Right renal cortex interstitium (tissue), 3 donors: ENCODE measurements around the gene TENM3. TPM values are rescaled to one million over a fixed set of nuclear protein-coding genes. Genes with fewer than 3 reads are reported as not detected.
"Not testable (repeated sequence)": the region's sequence is repeated elsewhere in the genome, so short reads cannot be mapped to it uniquely, and the experiment has no call there.

ENCODE experiments used
- DNase-seq, 3 donors: peaks; one replicate each; pipeline ENCODE4 v3.0.0-alpha.2; 2013; ENCODE audit warnings: low read depth in 3 of 3, low spot score in 2 of 3
- polyA plus RNA-seq, 3 donors: library from polyadenylated mRNA; unstranded; fragments of 120-200 nt; gene quantifications; one replicate each; pipeline ENCODE4 v1.2.1, GENCODE V29; 2013; ENCODE audit not compliant: insufficient read length in 3 of 3

Gene TENM3
- polyA plus RNA-seq, 3 donors = 16.0 to 18.1 (median 17.7) TPM

GRCh38 chr4:182225257-182225852 is 17.8 kb upstream of the TENM3 start:
- no peak for DNase-seq

- DNase-seq = no peak
Measured at GRCh38 chr4:182227611-182228010, 15.6 kb upstream of the TENM3 start.

GRCh38 chr4:182228991-182229577 is 14.1 kb upstream of the TENM3 start:
- DNase-seq = no peak

- DNase-seq = no peak
Measured at GRCh38 chr4:182230256-182230655, 12.9 kb upstream of the TENM3 start.

GRCh38 chr4:182231080-182231479 is 12.1 kb upstream of the TENM3 start:
- no peak for DNase-seq

GRCh38 chr4:182231496-182231895 is 11.7 kb upstream of the TENM3 start:
- no peak for DNase-seq

- DNase-seq = no peak
Measured at GRCh38 chr4:182233310-182234090, 9.7 kb upstream of the TENM3 start.

GRCh38 chr4:182235021-182235795 is 8.0 kb upstream of the TENM3 start:
- DNase-seq = no peak

- no peak for DNase-seq
Measured at GRCh38 chr4:182236186-182236585, 7.0 kb upstream of the TENM3 start.

- not testable (repeated sequence) for DNase-seq
Measured at GRCh38 chr4:182237010-182237409, 6.2 kb upstream of the TENM3 start.

GRCh38 chr4:182238355-182238931 is 4.8 kb upstream of the TENM3 start:
- no peak for DNase-seq

GRCh38 chr4:182240161-182241130 is 2.8 kb upstream of the TENM3 start:
- DNase-seq = peak in 2 of 3 donors; percentile 23 to 27

- not testable (repeated sequence) for DNase-seq
Measured at GRCh38 chr4:182242260-182242659, 942 bp upstream of the TENM3 start.

GRCh38 chr4:182242787-182243186 is 415 bp upstream of the TENM3 start:
- DNase-seq = no peak

GRCh38 chr4:182245041-182245440 is 1.8 kb downstream of the TENM3 start:
- DNase-seq = no peak

- no peak for DNase-seq
Measured at GRCh38 chr4:182245541-182246215, 2.5 kb downstream of the TENM3 start.

GRCh38 chr4:182246401-182247205 is 3.4 kb downstream of the TENM3 start:
- DNase-seq = no peak

GRCh38 chr4:182248295-182248694 is 5.1 kb downstream of the TENM3 start:
- no peak for DNase-seq
